Gastroesophageal sphincter (tissue), 4 donors: ENCODE data around the gene KLHL29. TPM values are rescaled to one million over a fixed set of nuclear protein-coding genes. Genes with fewer than 3 reads are reported as not detected.

Experiments
- ATAC-seq: fragments of 150-250 bp; one replicate; pipeline ENCODE4 v1.9.1; 2016; ENCODE audit warnings: mild to moderate bottlenecking, moderate library complexity
- H3K27ac ChIP-seq, 4 donors: fragments of 200-600 bp; sonication (generic) in 3 of 4; 1 replicate in 3 of 4; 2 replicates in 1 of 4; pipeline ENCODE4 v1.5.1; 2016 to 2019
- H3K27me3 ChIP-seq: fragments of 200-600 bp; sonication (generic); one replicate; pipeline ENCODE4 v1.5.1; 2019
- H3K36me3 ChIP-seq, 2 donors: fragments of 200-600 bp; sonication (generic); one replicate each; pipeline ENCODE4 v1.5.1; 2019; ENCODE audit warnings: control low read depth in 1 of 2
- H3K4me1 ChIP-seq, 3 donors: fragments of 200-600 bp; sonication (generic); 1 replicate in 2 of 3; 2 replicates in 1 of 3; pipeline ENCODE4 v1.5.1; 2016 to 2019; ENCODE audit warnings: control low read depth in 2 of 3
- H3K4me3 ChIP-seq, 2 donors: fragments of 200-600 bp; sonication (generic); one replicate each; pipeline ENCODE4 v1.5.1; 2019; ENCODE audit warnings: mild to moderate bottlenecking in 1 of 2, moderate library complexity in 1 of 2
- H3K9me3 ChIP-seq, 3 donors: fragments of 200-600 bp; sonication (generic); one replicate each; pipeline ENCODE4 v1.5.1; 2017 to 2019; ENCODE audit warnings: control low read depth in 2 of 3
- CTCF ChIP-seq, 4 experiments: fragments of 200-600 bp in 2 of 4; fragments of 450-650 bp in 2 of 4; sonication (generic) in 1 of 4; IDR thresholded peaks; one replicate each; pipeline ENCODE4 v1.5.1; 2017 to 2019; ENCODE audit warnings: antibody characterized with exemption in 4 of 4, mild to moderate bottlenecking in 2 of 4, moderate library complexity in 2 of 4
- EP300 ChIP-seq: sonication (generic); formaldehyde crosslinking; IDR thresholded peaks from one replicate; pipeline ENCODE4 v1.6.1; 2017; ENCODE audit warnings: antibody characterized with exemption, mild to moderate bottlenecking
- POLR2A ChIP-seq, 2 donors: fragments of 450-650 bp; IDR thresholded peaks; one replicate each; pipeline ENCODE4 v1.6.1; 2017; ENCODE audit warnings: antibody characterized with exemption in 2 of 2, mild to moderate bottlenecking in 2 of 2, moderate library complexity in 1 of 2
- POLR2AphosphoS5 ChIP-seq: sonication (generic); formaldehyde crosslinking; IDR thresholded peaks from one replicate; pipeline ENCODE4 v1.6.1; 2017; ENCODE audit warnings: antibody characterized with exemption
- WGBS, 2 donors: methylation state at CpG; one replicate each; pipeline ENCODE4 v1.1.5; 2018; ENCODE audit warnings: low coverage in 1 of 2; 5-methylcytosine and 5-hydroxymethylcytosine counted together
- total RNA-seq, 4 donors: library from RNA; depleted of rRNA; stranded (reverse); fragments of >200 nt; gene quantifications; one replicate each; pipeline ENCODE4 v1.1.0, GENCODE V29; 2016

The KLHL29 gene
- total RNA-seq, 4 donors from 2014 or later, result 15.2 to 31.5 (median 24.2) TPM

- 89 to 90% methylated on average over 11 to 20 of the region's 20 CpGs for WGBS, 2 donors
- Histone ChIP-seq H3K27me3 (no peaks in the 10 kb centered on the region), H3K4me3 (no peak overlapping the region), H3K9me3 (no peaks in the 10 kb centered on the region), H3K36me3 (peaks cover 0 to 7% of the 10 kb centered on the region in 2 donors), H3K4me1 (peaks cover 0 to 72% (median 25%) of the 10 kb centered on the region in 3 donors), H3K27ac (peak overlapping the region in 1 of 4 donors; percentile 18)
- TF ChIP-seq POLR2A (IDR thresholded peaks at IDR 0.05), result no peak
- TF ChIP-seq CTCF (IDR thresholded peaks at IDR 0.05), result no peak
- TF ChIP-seq POLR2AphosphoS5, result no peak
- TF ChIP-seq EP300, result no peak
- no peak for ATAC-seq
These were observed 174.7 kb downstream of the KLHL29 start for GRCh38 chr2:23559561-23560239.

GRCh38 chr2:23561088-23561487 lies 176.1 kb downstream of the KLHL29 start:
- ATAC-seq, result peak; percentile 20
- Histone ChIP-seq H3K4me1 (peaks cover 0 to 72% (median 38%) of the 10 kb centered on the region in 3 donors), H3K9me3 (no peaks in the 10 kb centered on the region), H3K4me3 (no peak overlapping the region), H3K36me3 (peaks cover 0 to 7% of the 10 kb centered on the region in 2 donors), H3K27ac (peak overlapping the region in 3 of 4 donors; percentile 36 to 85 (median 42)), H3K27me3 (no peaks in the 10 kb centered on the region)
- TF ChIP-seq POLR2AphosphoS5 (no peak), EP300 (no peak), CTCF (IDR thresholded peaks at IDR 0.05) (no peak), POLR2A (IDR thresholded peaks at IDR 0.05) (no peak)
- WGBS, 2 donors, result 80% methylated on average over 4 of the region's 7 CpGs; no CpG with 5 or more reads in 1 of the 2 donors

GRCh38 chr2:23561544-23561943 lies 176.6 kb downstream of the KLHL29 start:
- WGBS, 2 donors, result 91% methylated on average over 6 to 7 of the region's 9 CpGs
- H3K27ac ChIP-seq, result peak overlapping the region in 2 of 4 donors; percentile 42 to 85
- no peak for ATAC-seq

GRCh38 chr2:23562143-23562542 lies 177.2 kb downstream of the KLHL29 start:
- TF ChIP-seq EP300, result no peak
- WGBS, 2 donors, result 100% methylated on average over 2 of the region's 30 CpGs; no CpG with 5 or more reads in 1 of the 2 donors
- Histone ChIP-seq H3K4me1 (peaks cover 0 to 71% (median 36%) of the 10 kb centered on the region in 3 donors), H3K9me3 (no peaks in the 10 kb centered on the region), H3K27ac (peak overlapping the region in 3 of 4 donors; percentile 83 to 85 (median 84)), H3K36me3 (peaks cover 0 to 7% of the 10 kb centered on the region in 2 donors), H3K4me3 (no peak overlapping the region), H3K27me3 (no peaks in the 10 kb centered on the region)
- no peak for ATAC-seq

More at GRCh38 chr2:23561544-23561943, 176.6 kb downstream of the KLHL29 start:
- Histone ChIP-seq H3K4me3 (no peak overlapping the region), H3K27me3 (no peaks in the 10 kb centered on the region), H3K4me1 (peaks cover 0 to 72% (median 41%) of the 10 kb centered on the region in 3 donors), H3K36me3 (peaks cover 0 to 7% of the 10 kb centered on the region in 2 donors), H3K9me3 (no peaks in the 10 kb centered on the region)
- TF ChIP-seq POLR2A (IDR thresholded peaks at IDR 0.05), result no peak
- TF ChIP-seq POLR2AphosphoS5, result no peak
- TF ChIP-seq CTCF (IDR thresholded peaks at IDR 0.05), result no peak
- TF ChIP-seq EP300, result no peak

GRCh38 chr2:23563151-23563550 lies 178.2 kb downstream of the KLHL29 start:
- H3K27ac ChIP-seq, result peak overlapping the region; percentile 3 to 85 (median 84)

More at GRCh38 chr2:23563151-23563550, 178.2 kb downstream of the KLHL29 start:
- Histone ChIP-seq H3K9me3 (no peaks in the 10 kb centered on the region), H3K36me3 (peaks cover 0 to 7% of the 10 kb centered on the region in 2 donors), H3K4me1 (peaks cover 0 to 74% (median 37%) of the 10 kb centered on the region in 3 donors), H3K27me3 (no peaks in the 10 kb centered on the region), H3K4me3 (no peak overlapping the region)
- TF ChIP-seq EP300, result no peak
- no peak for TF ChIP-seq CTCF (IDR thresholded peaks at IDR 0.05)
- no peak for TF ChIP-seq POLR2A (IDR thresholded peaks at IDR 0.05)
- no peak for TF ChIP-seq POLR2AphosphoS5
- 100% methylated on average over 1 of the region's 10 CpGs; no CpG with 5 or more reads in 1 of the 2 donors for WGBS, 2 donors
- ATAC-seq, result no peak
